ENCODE results near the gene RAB7A.

- no peak for TF ChIP-seq POLR2AphosphoS5 (IDR thresholded peaks at IDR 0.05; ENCODE audit: low read depth, low read length)
- no peak for TF ChIP-seq CTCF (IDR thresholded peaks at IDR 0.05; ENCODE audit: control extremely low read depth in 1 of 3, insufficient read depth in 1 of 3, low read depth in 1 of 3, low read length in 3 of 3)
- no peak for TF ChIP-seq BACH1 (IDR thresholded peaks at IDR 0.05; ENCODE audit: low read length)
- TF ChIP-seq NRF1 (IDR thresholded peaks at IDR 0.05; ENCODE audit: low read depth, low read length): no peak
- TF ChIP-seq, protein P1, sequence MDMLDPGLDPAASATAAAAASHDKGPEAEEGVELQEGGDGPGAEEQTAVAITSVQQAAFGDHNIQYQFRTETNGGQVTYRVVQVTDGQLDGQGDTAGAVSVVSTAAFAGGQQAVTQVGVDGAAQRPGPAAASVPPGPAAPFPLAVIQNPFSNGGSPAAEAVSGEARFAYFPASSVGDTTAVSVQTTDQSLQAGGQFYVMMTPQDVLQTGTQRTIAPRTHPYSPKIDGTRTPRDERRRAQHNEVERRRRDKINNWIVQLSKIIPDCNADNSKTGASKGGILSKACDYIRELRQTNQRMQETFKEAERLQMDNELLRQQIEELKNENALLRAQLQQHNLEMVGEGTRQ (IDR thresholded peaks at IDR 0.05; ENCODE audit: low read length): no peak
- TF ChIP-seq RBBP5 (IDR thresholded peaks at IDR 0.05; ENCODE audit: borderline replicate concordance, low read depth, low read length): no peak
Observed at GRCh38 chr3:128720891-128721290, 5.1 kb upstream of the RAB7A start.

Data from H1 (cell line).